ENCODE measurements around the gene DPP3.

DNA sequence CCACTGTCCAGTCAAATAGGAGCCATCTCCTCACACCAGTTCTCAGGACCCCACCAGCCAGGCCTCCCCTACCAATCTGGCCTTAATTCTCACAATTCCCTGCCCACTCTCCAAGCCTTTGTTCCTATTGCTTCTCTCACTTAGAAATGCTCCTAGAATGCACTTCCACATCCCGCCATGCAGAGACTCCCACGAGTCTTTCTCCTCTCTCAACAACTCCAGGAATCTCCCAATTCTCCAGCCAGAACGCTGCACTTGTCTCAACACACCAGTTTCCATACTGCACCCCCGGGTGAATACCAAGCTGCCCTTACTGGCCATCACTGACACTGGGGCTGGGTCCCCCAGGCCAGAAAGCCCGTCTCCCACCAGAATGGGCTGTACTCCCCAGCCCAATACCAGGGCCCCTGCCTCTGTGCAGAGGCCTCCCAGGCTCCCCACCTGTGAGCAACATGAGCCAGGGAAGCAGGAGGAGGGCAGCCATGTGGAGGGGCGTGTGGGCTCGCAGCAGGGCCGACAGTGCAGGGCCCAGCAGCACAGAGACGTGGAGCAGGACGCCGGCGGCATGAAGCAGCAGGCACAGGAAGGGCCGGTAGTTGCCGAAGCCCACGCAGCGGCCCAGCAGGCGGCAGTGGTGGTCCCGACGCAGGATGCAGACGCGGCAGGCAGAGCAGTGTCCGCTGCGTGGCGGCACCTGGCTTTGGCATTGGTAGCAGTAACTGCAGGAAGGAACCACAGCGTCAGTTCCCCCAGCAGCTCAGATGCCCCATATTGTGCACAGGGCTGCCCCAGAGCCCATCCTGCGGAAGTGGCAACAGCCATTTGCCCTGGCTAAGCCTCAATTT, 63.3 kb downstream of the DPP3 start:
- TF ChIP-seq ISL1 (CRISPR knock-in tag; IDR thresholded peaks at IDR 0.05) = no peak
- TF ChIP-seq, protein P1, sequence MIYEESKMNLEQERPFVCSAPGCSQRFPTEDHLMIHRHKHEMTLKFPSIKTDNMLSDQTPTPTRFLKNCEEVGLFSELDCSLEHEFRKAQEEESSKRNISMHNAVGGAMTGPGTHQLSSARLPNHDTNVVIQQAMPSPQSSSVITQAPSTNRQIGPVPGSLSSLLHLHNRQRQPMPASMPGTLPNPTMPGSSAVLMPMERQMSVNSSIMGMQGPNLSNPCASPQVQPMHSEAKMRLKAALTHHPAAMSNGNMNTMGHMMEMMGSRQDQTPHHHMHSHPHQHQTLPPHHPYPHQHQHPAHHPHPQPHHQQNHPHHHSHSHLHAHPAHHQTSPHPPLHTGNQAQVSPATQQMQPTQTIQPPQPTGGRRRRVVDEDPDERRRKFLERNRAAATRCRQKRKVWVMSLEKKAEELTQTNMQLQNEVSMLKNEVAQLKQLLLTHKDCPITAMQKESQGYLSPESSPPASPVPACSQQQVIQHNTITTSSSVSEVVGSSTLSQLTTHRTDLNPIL (CRISPR knock-in tag; IDR thresholded peaks at IDR 0.05; ENCODE audit: low read depth) = no peak
- TF ChIP-seq ZNF8 (CRISPR knock-in tag; IDR thresholded peaks at IDR 0.05) = no peak
- no peak for TF ChIP-seq POU6F1 (CRISPR knock-in tag; IDR thresholded peaks at IDR 0.05; ENCODE audit: borderline replicate concordance, low read depth)
- TF ChIP-seq BACH2 (CRISPR knock-in tag; IDR thresholded peaks at IDR 0.05; ENCODE audit: borderline replicate concordance) = no peak
- TF ChIP-seq ARNTL (CRISPR knock-in tag; IDR thresholded peaks at IDR 0.05; ENCODE audit: borderline replicate concordance, low read depth) = no peak
- no peak for TF ChIP-seq PATZ1 (CRISPR knock-in tag; IDR thresholded peaks at IDR 0.05; ENCODE audit: borderline replicate concordance)
- TF ChIP-seq, protein P2, sequence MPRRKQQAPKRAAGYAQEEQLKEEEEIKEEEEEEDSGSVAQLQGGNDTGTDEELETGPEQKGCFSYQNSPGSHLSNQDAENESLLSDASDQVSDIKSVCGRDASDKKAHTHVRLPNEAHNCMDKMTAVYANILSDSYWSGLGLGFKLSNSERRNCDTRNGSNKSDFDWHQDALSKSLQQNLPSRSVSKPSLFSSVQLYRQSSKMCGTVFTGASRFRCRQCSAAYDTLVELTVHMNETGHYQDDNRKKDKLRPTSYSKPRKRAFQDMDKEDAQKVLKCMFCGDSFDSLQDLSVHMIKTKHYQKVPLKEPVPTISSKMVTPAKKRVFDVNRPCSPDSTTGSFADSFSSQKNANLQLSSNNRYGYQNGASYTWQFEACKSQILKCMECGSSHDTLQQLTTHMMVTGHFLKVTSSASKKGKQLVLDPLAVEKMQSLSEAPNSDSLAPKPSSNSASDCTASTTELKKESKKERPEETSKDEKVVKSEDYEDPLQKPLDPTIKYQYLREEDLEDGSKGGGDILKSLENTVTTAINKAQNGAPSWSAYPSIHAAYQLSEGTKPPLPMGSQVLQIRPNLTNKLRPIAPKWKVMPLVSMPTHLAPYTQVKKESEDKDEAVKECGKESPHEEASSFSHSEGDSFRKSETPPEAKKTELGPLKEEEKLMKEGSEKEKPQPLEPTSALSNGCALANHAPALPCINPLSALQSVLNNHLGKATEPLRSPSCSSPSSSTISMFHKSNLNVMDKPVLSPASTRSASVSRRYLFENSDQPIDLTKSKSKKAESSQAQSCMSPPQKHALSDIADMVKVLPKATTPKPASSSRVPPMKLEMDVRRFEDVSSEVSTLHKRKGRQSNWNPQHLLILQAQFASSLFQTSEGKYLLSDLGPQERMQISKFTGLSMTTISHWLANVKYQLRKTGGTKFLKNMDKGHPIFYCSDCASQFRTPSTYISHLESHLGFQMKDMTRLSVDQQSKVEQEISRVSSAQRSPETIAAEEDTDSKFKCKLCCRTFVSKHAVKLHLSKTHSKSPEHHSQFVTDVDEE (CRISPR knock-in tag; IDR thresholded peaks at IDR 0.05) = no peak

Measured in SK-N-SH treated with all-trans-retinoic acid at 6 μM for 48 hours (cell line).